Measurements from ENCODE around the gene SLAMF1. TPM values are rescaled to one million over a fixed set of nuclear protein-coding genes. Genes with fewer than 3 reads are reported as not detected.

SLAMF1 gene
- total and polyA plus RNA-seq, 9 of the 15 experiments (the other 6 are each of a cell fraction or from before 2014, with no cell fraction given): 0.04 to 0.17 (median 0.11) TPM; not detected in 4

- TF ChIP-seq ZNF398 (CRISPR knock-in tag; IDR thresholded peaks at IDR 0.05): no peak
- no peak; the same call in 1 of the 2 replicates for TF ChIP-seq NFE2 (IDR thresholded peaks at IDR 0.05; ENCODE audit: low read depth)
- no peak for TF ChIP-seq HMGXB4 (CRISPR knock-in tag; IDR thresholded peaks at IDR 0.05)
- TF ChIP-seq MYC (IDR thresholded peaks at IDR 0.05; ENCODE audit: low read depth, low read length): no peak
- TF ChIP-seq MYC (CRISPR knock-in tag; IDR thresholded peaks at IDR 0.05; ENCODE audit: borderline replicate concordance, low read depth): no peak
- no peak for TF ChIP-seq CBX2 (IDR thresholded peaks at IDR 0.05; ENCODE audit: insufficient read depth, low read length, poor library complexity, severe bottlenecking)
- no peak for TF ChIP-seq TAF9B (IDR thresholded peaks at IDR 0.05; ENCODE audit: partially characterized antibody)
- TF ChIP-seq ZNF41 (CRISPR knock-in tag; conservative IDR thresholded peaks at IDR 0.05): no peak
- TF ChIP-seq POLR2A (conservative IDR thresholded peaks at IDR 0.05): no peak
- TF ChIP-seq ZFX (CRISPR knock-in tag; IDR thresholded peaks at IDR 0.05): no peak
- TF ChIP-seq SPI1 (IDR thresholded peaks at IDR 0.05; ENCODE audit: borderline replicate concordance, low read depth, low read length): no peak
- TF ChIP-seq BACH1 (tag; IDR thresholded peaks at IDR 0.05): no peak
- TF ChIP-seq SAP30 (IDR thresholded peaks at IDR 0.05; ENCODE audit: borderline replicate concordance, insufficient read depth, low read depth, low read length, poor library complexity, severe bottlenecking): no peak
- TF ChIP-seq MITF (IDR thresholded peaks at IDR 0.05): no peak
- 0 out of 4 replicates have a peak, but pooled peaks of 1 of the 2 experiments have one; percentile 24 for TF ChIP-seq MAZ (CRISPR knock-in tag; conservative IDR thresholded peaks at IDR 0.05 in 1 of 2, IDR thresholded peaks at IDR 0.05 in 1 of 2)
- no peak for TF ChIP-seq USF2 (CRISPR knock-in tag; IDR thresholded peaks at IDR 0.05)
- no peak for TF ChIP-seq TARDBP (IDR thresholded peaks at IDR 0.05)
- 0 out of 2 replicates have a peak, but pooled peaks have one; percentile 19 for TF ChIP-seq CREM (IDR thresholded peaks at IDR 0.05; ENCODE audit: low read depth)
- no peak for TF ChIP-seq TGIF2 (CRISPR knock-in tag; IDR thresholded peaks at IDR 0.05)
- no peak for TF ChIP-seq POLR2H (tag; IDR thresholded peaks at IDR 0.05; ENCODE audit: low read depth)
- TF ChIP-seq SRSF3 (IDR thresholded peaks at IDR 0.05; ENCODE audit: insufficient read depth, low read length): no peak
- TF ChIP-seq HNRNPUL1 (IDR thresholded peaks at IDR 0.05; ENCODE audit: low read length): no peak
- peak; percentile 30; the same call in 1 of the 2 replicates for TF ChIP-seq ZNF583 (CRISPR knock-in tag; IDR thresholded peaks at IDR 0.05)
These were observed 20.1 kb downstream of the SLAMF1 start (continued) for GRCh38 chr1:160626509-160627342.
